HG03196 (cell line): Measurements from ENCODE around the gene IL1RL2.

Source experiments
- ATAC-seq: cut with Tn5 transposase; IDR thresholded peaks from one replicate; pipeline ENCODE4 v1.9.1; 2021; ENCODE audit not compliant: unreplicated experiment

The IL1RL2 gene

DNA sequence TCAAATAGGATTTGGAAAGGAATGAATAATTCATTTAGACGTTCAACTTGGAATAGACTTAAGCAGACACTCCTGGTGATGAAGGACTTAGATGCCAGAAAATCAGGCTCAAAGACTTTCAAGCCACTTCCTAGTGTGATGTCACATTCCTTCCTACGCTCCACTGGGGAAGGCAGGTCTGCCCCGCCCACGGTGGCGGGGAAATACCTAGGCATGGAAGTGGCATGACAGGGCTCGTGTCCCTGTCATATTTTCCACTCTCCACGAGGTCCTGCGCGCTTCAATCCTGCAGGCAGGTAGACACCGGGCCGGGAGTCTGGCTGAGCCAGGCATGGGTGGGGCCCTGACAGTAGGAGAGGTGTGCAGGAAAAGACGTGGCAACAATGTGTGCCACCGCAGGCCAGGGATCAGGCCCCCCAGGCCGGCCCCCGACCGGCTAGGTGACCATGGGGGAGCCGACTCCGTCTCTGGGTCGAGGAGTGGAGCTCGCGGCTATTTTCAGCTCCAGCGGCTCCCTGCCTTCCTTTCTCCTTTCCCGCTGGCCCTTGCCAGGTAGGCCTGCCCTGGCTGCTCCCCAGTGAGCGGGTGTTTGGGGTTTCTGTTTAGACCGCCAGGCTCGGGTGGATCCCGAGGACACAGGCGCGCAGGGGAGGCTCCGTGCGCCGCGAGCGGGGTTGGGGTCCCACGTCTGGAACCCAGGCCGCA is at the start of gene IL1RL2:
IL1RL2 (plus strand) TSS at position 233 of the 705 bp plus-strand sequence. CDS start 845 bp downstream, outside the sequence.
- ATAC-seq = no peak

DNA sequence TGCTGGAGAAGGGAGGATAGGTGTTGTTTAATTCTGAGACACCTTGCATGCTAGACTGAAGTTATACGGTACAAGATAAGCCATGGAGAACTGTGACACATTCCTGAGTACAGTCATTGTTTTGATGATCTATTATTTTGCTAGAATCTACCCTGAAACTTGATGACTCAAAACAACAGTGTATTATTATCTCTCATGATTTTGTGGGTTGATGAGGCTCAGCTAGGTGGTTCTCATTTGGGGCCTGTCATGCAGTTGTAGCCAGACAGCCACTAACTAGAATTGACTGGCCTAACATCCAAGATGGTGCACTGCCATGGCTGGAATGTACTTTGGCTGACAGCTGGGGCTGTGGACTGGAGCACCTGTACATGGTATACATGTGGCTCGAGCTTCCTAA is 49.7 kb upstream of the IL1RL2 start:
- ATAC-seq = no peak

DNA sequence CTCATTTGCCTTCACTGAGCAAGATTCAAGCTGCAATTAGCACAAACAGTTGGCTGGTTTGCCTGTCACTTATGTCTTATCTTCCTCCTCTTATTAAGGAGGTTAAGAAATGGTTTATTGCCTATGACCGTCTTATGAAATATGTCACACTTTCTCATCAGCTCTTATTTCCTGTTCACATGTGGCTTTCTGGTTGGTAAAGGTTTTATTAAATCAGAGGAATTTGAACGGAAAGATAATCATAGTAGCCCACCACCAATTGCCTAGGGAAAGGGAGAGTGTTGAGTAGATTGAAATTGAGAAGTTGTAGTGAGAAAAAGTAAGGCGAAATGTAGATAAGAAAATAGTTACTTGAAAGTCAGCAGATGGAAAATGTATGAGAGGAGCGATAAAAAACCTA is 48.5 kb upstream of the IL1RL2 start:
- ATAC-seq = no peak

DNA sequence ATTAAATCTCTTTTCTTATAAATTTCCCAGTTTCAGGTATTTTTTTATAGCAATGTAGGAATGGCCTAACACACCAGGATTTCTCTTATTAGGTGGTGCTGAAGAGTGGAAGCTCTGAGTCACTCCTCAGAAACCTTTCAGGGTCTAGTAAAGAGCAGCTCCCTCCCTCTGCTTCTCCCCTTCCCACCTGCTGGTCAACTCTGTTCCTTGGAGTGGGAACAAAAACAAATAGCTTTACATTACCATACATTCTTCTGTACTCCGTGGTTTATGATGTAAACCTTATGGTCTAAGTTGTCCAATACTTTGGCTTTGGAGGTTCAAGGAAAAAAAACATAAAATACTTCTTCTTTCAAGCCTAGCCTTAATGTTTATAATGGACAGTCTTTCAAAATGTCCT is 47.0 kb upstream of the IL1RL2 start:
- no peak for ATAC-seq

DNA sequence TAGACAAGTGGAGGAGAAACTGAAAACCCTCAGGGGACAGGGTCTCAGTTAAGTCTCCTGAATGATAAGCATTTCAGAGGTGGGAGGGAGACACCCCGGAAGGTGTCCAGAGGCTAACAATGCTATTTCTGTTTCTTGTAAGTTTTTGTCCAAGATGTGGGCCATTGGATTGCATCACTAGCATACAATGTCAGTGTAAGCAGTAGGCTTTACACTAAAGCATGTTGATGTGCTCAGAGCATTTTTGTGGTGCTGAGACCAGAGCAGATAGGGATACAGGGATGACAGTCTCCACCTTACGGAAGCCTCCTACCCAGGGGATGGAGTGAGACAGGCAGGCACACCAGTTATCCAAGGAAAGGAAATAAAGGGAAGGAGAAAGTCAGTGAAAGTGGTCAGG is 46.4 kb upstream of the IL1RL2 start:
- no peak for ATAC-seq

DNA sequence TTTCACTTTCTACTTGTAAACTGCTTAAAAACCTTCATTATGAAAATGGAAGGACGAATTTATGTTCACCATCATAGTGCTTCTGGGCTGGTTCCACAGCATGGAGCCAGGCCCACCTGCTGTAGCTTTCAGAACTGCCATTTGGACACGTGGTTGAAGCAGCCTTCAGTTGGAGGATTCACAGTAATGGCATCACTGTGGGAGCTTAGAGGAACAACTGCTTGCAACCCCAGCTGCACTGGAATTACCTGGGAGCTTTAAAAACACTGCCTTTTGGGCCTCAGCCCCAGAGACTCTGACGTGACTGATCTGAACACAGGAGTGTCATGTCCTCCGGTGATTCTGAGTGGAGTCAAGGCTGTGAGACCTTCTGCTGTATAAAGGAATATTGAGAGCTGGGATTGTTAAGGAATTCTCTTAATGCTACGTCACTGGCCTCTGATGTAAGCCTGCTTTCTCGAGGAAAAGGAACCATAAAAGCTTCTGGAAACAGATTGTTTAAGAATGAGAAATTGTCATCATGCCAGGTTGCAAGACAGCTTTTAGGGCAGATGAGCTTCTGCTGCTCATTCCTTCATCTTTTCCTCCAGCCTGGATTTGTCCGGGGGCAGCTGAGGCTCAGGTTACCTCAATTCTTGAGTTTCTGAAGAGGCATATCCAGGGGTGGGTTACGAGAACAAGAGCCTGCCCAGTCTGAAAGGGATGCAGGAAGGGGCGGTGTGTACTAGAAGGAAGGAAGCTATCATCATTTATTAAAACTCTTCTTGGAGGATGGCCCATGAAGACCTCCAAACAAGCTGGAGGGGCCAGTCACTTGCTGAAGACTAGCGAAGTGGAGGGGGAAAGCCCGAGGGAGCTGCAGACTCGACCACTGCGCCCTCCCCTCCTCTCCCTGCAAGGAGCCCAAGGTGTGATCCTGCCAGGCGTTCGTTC is 45.5 kb upstream of the IL1RL2 start:
- no peak for ATAC-seq

DNA sequence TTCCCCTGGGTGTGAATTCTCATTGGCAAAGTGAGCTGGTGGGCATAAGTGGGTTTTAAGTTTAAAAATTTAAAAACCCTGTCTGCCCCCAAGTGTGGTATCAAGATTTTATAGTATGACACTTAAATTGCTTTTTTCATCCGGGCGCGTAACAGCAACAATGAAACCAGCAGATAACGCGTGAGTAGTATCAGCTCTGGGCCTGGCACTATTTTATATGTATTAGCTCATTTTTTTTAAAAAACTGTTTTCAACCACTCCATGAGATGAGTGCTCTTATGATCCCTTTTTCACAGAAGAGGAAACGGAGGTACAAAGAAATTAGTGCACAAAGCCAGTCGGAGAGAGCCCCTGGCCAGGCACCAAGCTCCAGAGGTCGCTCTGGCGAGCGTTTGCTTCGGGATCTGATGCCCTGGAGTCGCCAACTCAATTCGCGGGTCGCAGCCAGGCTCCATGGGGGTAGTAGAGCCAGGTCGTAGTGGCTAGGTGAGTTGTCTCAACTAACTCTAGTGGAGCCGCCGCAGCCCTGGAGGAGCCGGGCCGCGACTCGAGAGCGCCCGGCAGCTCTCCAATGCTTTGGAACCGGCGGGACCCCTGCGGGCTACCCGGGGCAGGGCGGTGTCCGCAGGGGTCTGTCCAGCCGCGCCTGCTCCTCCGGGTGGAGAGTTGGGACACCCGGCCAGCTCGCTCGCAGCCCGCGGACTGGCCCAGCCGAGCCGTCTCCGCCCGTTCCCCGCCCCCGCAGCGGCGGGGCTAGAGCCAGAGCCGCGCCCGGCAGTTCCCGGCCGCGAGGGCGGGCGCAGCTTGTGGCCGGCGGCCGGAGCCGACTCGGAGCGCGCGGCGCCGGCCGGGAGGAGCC is 44.6 kb upstream of the IL1RL2 start, which contains the start of gene IL1R1:
IL1R1 (plus strand) TSS at position 777 of the 859 bp plus-strand sequence. CDS start 14,979 bp downstream, outside the sequence.
- ATAC-seq = no peak

DNA sequence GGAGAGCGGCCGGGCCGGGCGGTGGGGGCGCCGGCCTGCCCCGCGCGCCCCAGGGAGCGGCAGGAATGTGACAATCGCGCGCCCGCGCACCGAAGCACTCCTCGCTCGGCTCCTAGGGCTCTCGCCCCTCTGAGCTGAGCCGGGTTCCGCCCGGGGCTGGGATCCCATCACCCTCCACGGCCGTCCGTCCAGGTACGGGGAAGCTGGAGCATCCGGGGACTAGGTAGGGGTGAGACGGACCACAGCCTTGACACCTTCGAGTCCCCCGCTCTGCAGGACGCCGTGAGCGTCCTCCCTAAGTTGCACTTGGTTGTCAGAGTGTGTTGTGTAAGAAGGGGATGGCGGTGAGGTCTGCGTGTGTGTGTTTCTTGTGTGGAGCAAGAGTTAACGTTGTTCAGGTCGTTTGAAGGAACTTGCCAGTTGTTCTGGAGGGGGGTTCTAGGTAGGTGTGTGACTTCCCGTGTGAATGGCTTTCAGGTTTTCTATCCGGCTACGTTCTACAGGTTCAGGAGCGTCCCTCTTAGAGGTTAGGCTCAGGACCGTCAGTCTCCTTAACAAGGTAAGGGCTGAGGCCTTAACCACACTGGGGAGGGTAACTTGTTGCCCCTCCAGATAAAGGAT is 43.9 kb upstream of the IL1RL2 start:
- ATAC-seq = no peak

DNA sequence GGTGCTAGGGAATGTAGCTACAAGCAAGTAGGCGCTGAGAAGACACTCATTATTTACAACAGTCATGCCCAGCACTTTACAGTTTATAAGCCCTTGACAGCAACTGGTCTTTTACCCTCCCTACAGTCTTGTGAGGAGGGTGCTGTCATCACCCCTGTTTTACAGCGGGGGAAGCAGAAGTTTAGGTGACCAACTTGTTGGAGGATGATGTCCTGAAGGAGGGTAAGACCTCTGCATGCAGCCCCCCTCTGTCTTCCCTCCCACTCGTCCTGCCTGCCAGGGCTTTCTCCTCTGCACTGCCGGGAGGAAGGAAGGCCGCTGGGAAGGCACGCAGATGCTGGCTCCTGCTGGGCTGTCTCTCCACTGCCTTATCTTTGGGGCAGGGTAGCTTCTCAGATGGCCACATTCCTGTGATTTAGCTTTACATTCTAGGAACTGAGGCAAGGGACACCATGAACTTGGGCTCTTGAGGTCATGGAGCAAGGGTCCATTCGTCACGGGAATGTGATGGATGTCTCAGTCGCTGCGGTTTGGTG is 43.3 kb upstream of the IL1RL2 start:
- no peak for ATAC-seq

DNA sequence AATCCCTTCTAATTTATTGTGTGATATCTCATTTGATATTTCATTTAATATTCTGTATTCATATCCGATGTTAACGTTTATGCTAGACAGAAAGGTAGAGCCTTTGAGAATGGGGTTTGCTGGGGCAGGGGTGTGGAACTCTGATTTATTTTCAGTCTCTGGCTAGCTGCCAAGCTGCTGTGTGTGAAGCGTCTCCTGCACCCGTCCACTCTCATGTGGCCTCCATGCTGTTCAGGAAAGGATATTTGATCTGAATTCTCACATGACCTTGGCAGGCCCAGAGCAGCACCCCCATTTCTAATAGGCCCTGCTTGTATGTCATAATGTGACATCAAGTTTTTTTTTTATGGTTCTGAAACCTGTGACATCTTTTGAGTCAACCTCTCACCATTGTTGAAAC is 42.7 kb upstream of the IL1RL2 start:
- ATAC-seq = no peak

DNA sequence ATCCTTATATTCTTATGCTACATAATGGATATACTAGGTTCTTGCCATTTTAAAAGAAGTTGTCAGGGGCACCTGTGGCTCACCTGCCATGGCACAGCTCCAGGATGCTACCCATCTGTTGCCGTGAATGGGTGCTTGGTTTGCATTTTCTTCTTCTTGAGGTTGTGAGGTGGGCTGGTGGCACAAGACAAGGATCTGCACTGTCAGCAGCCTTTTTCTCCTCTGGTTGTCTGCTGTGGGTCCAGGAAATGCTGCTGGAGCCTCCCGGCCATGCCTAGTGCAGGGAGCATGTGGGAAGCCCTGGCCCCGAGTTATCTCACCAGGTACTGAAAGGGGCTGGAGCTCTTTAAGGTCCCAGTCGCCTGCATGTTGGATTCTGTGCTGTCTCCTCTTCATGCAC is 41.7 kb upstream of the IL1RL2 start:
- ATAC-seq = no peak

DNA sequence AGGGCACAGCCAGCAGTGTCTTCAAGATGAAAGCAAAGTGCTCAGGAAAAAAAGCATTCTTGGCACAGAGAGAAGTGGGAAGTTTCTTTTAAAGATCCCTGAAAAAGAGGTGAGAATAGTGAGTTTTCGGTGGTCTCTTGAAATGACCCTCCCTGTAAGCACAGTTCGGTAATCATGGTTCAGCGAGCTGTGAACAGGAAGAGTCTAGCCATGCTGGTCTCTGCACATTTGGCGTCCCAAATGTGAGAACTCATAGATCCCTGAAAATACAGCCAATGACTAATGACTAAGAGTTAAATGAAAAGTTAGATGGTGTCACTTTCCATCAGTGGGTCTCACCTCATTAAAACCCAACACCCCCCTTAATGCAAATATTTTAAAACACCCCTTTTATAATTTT is 40.9 kb upstream of the IL1RL2 start:
- ATAC-seq = no peak

DNA sequence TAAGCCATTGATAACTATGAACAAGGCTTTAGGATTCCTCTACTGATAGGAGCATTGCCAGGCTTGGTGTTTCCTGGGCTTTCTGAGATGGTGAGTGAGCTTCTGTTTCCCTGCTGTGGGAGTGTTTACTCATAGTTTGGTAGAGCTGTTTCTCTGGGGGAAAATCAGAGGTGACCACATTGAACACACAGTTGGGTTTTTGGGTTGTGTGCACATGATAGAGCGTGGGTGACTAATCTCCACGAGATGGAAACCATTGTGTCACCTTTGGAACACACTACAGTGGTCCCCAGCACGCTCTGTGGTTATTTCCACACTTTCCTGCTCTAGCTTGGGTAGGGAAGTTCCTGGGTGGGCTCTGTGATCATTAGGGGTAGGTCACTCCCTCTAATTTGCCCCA is 38.9 kb upstream of the IL1RL2 start:
- no peak for ATAC-seq

DNA sequence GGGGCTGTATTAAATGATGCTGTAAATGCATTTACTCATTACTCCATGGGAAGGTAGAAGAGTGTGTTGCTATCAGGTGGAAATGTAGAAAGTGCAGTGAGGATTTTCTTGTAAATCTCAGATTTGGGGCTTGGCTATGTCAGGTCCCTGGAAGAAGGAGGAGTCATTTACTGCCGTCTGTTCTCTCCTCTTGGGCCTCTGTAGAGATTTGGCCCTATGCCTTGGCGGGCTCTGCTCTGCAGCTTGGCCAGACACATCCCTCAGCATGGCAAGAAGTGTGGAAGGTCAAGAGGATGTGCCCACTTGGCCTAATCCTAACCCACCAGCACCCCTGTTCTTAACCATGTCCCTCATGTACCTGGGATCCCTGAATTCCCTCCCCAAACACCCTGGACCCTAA is 37.6 kb upstream of the IL1RL2 start:
- ATAC-seq = no peak

DNA sequence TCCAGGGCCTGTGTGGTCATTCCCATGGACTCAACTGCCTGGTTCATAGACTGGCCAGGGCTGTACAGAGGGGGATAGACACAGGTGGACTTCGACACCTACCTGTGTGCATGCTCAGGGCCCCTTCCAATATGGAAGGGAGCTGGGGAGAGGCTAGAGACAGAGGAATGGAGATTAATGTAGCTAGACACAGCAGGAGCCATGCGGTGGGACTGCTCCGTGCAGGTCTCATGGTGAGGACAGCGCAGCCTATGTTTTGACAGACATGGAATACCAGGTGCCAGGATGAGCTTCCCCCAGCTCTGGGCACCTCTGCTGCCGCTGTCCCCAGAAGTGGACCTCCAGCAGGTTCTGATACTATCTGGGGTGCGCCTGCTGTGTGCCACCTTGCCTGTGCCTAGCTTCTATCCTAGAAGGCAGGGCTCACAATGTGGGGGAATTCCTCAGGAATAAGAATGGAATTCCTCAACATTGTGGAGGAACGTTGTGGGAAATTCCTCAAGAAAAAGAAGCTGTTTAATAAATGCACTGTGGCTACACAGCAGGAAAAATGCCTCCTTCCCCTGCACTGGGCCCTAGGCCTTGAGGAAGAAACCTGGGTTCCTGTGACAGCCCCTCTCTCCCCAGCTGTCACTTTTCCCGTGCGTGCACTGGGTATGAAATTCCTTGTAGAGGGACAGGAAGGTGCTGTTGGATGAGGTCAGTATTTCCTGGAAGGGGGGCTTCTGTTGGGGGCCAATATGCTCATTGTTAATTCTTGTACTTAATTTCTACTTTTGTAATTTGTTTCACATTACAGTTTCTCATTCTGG is 37.0 kb upstream of the IL1RL2 start:
- ATAC-seq = no peak

DNA sequence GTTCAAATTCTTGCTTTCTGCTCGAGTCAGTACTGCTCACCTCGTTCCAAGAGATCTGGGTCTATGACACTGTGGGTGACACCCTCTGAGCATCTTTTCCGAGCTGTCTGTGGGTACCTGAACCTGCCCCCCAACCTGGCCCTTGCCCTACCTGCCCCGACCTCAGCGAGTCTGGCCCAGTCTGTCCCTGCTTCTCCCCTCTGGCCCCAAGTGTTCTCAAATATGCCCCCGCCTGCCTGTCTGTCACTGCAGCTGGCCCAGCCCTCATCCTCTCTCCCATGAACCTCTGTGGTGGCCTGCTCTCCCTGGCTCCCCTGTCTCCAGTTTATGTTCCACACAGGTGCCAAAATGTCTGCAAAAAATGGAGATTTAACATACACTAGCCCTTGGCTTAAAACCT is 32.5 kb upstream of the IL1RL2 start:
- ATAC-seq = no peak

DNA sequence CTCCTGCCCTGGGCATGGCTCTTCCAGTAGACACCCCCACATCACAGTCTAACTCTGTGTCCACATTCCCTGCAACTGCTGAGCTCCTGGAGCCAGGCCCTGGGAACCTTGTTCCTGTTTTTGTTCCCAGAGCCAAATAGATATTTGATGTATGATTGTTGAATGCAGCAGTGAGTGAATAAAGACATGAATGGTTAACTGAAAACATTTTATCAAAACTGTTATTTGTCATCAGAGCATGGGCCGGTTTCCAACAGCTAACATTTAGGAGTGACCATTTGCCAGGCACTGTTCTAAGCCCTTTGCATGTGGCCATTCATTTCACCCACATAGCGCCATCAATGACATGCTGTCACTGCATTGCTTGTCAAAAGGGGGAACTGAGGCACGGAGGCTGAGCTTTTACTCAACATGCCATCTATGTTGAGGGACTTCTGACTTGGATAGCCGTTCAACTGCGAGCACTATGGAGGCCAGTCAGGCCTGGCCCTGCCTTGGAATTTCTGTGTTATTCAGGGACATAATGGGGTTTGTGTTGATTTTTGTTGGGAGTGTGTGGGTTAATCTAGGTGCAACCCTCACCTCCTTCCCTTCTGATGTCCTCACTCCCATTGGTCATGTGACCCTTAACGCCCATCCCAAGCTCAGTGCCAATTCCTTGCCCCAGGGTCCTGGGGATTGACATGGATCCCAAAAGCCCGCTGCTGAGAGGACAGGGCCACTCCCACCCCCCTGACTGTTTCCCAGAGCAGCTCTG is 31.7 kb upstream of the IL1RL2 start:
- ATAC-seq = no peak

DNA sequence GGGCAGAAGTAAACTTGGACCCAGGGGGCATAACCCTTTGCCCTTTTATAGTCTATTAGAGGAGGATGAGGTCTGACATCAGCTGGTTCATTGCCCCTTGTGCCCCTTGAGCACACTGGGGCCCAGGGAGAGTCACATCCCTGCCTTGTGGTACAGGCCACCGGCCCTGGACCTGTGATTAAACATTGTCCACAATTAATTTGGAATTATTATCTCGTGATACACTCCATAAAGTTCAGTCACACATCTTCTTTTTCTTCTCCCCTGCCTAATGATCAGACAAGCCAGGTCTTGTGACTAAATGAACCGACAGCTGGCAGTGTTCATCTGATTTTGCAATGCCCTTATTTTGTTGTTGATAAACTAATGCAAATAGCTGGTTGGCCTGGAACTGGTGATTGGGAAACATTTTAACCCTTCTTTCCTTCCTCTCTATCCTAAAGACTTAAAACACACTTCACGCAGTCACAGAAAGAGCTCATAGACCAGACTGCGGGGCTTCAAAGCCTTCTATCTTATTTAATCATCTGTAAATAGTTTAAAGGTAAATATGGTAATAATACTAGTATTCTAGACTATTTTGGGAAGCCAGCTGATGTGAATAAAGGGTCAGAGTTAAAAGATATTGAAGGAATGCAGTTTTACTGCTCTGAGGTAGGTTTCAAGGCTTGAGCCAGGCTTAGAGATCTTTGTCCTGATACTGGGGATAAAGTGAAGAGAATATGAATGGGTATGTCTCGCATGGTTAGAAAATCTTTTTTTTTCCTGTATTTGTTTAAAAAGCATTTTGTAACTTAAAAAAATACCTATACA is 30.9 kb upstream of the IL1RL2 start:
- no peak for ATAC-seq
